ENCODE results near the gene WDPCP. TPM values are rescaled to one million over a fixed set of nuclear protein-coding genes. Genes with fewer than 3 reads are reported as not detected.

Gene WDPCP
- total and polyA plus RNA-seq, 5 donors: 3.8 to 17.3 (median 14.0) TPM

- Histone ChIP-seq H3K9me3 (ENCODE audit: control insufficient read depth, low read length) (no peaks in the 10 kb centered on the region), H3K27ac (ENCODE audit: low read length) (no peak overlapping the region), H3K4me1 (ENCODE audit: control insufficient read depth, insufficient read depth, low read length) (no peaks in the 10 kb centered on the region), H3K27me3 (ENCODE audit: control insufficient read depth, insufficient read depth) (no peaks in the 10 kb centered on the region), H3K4me3 (ENCODE audit: low read length) (no peak overlapping the region)
- DNase-seq (no peak), ATAC-seq (no peak)
- WGBS: 91% methylated on average over 2 of the region's 2 CpGs
- intact Hi-C loops (cut with DNase I): no loop called here
Measured at GRCh38 chr2:63249161-63249560, 339.1 kb downstream of the WDPCP start.

- no peak overlapping the region for H3K4me3 ChIP-seq (ENCODE audit: low read length)
- ATAC-seq (no peak), DNase-seq (no peak)
- no peaks in the 10 kb centered on the region for H3K4me1 ChIP-seq (ENCODE audit: control insufficient read depth, insufficient read depth, low read length)
- intact Hi-C loops (cut with DNase I): no loop called here
- H3K27ac ChIP-seq (ENCODE audit: low read length): no peak overlapping the region
- H3K27me3 ChIP-seq (ENCODE audit: control insufficient read depth, insufficient read depth): no peaks in the 10 kb centered on the region
- H3K9me3 ChIP-seq (ENCODE audit: control insufficient read depth, low read length): no peaks in the 10 kb centered on the region
- WGBS: 67% methylated on average over 1 of the region's 1 CpG
Measured at GRCh38 chr2:63242747-63243146, 345.5 kb downstream of the WDPCP start.

GRCh38 chr2:63225964-63226686 lies 362.2 kb downstream of the WDPCP start:
- Histone ChIP-seq H3K4me1 (ENCODE audit: control insufficient read depth, insufficient read depth, low read length) (no peaks in the 10 kb centered on the region), H3K9me3 (ENCODE audit: control insufficient read depth, low read length) (no peaks in the 10 kb centered on the region), H3K4me3 (ENCODE audit: low read length) (no peak overlapping the region), H3K27me3 (ENCODE audit: control insufficient read depth, insufficient read depth) (no peaks in the 10 kb centered on the region), H3K27ac (ENCODE audit: low read length) (no peak overlapping the region)
- 92% methylated on average over 1 of the region's 1 CpG for WGBS
- no peak for DNase-seq
- intact Hi-C loops (cut with DNase I): no loop called here
- ATAC-seq: no peak

- H3K27me3 ChIP-seq (ENCODE audit: control insufficient read depth, insufficient read depth): no peaks in the 10 kb centered on the region
- intact Hi-C loops (cut with DNase I): no loop called here
- WGBS: 93% methylated on average over 4 of the region's 4 CpGs
- H3K27ac ChIP-seq (ENCODE audit: low read length): no peak overlapping the region
- ATAC-seq (no peak), DNase-seq (no peak)
- H3K4me3 ChIP-seq (ENCODE audit: low read length): no peak overlapping the region
- H3K9me3 ChIP-seq (ENCODE audit: control insufficient read depth, low read length): no peaks in the 10 kb centered on the region
- no peaks in the 10 kb centered on the region for H3K4me1 ChIP-seq (ENCODE audit: control insufficient read depth, insufficient read depth, low read length)
Measured at GRCh38 chr2:63218800-63219526, 369.3 kb downstream of the WDPCP start.

DNA sequence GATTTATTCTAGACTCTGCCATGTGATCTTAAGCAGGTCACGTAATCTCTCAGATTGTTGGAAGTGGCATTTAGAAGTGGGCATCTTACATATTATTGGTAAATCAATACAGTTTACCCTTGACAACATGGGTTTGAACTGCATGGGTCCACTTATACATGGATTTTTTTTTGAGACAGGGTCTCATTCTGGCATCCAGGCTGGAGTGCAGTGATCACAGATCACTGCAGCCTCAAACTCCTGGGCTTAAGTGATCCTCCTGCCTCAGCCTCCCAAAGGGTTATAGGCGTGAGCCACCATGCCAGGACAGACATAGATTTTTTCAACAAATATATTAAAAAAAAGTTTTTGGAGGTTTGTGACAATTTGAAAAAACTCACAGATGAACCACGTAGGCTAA lies 393.0 kb downstream of the WDPCP start:
- Histone ChIP-seq H3K9me3 (ENCODE audit: control insufficient read depth, low read length) (no peaks in the 10 kb centered on the region), H3K27ac (ENCODE audit: low read length) (no peak overlapping the region), H3K27me3 (ENCODE audit: control insufficient read depth, insufficient read depth) (no peaks in the 10 kb centered on the region), H3K4me3 (ENCODE audit: low read length) (no peak overlapping the region), H3K4me1 (ENCODE audit: control insufficient read depth, insufficient read depth, low read length) (no peaks in the 10 kb centered on the region)
- DNase-seq: no peak
- ATAC-seq: no peak
- 96% methylated on average over 3 of the region's 3 CpGs for WGBS
- intact Hi-C loops (cut with DNase I): no loop called here

DNA sequence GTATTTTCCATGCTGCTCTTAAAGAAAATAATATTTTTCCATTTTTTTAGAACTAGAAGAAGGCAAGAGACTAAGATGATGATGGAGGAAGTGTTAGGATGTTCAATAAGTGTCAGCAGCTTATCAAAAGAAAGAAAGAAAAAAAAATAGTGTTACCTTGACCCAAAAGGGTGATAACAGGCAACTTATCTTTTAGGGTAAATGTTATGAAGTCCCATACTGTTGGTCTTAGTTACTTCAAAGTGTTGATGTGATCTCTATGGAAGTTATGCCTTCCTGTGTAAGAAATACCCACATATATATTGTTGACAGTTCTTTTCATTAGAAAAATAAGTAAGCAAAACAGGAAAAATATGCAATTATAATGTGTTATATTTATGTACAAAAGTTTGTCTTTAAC lies 394.1 kb downstream of the WDPCP start:
- Histone ChIP-seq H3K27me3 (ENCODE audit: control insufficient read depth, insufficient read depth) (no peaks in the 10 kb centered on the region), H3K4me3 (ENCODE audit: low read length) (no peak overlapping the region), H3K4me1 (ENCODE audit: control insufficient read depth, insufficient read depth, low read length) (no peaks in the 10 kb centered on the region), H3K9me3 (ENCODE audit: control insufficient read depth, low read length) (no peaks in the 10 kb centered on the region), H3K27ac (ENCODE audit: low read length) (no peak overlapping the region)
- DNase-seq (no peak), ATAC-seq (no peak)
- intact Hi-C loops (cut with DNase I): no loop called here

DNA sequence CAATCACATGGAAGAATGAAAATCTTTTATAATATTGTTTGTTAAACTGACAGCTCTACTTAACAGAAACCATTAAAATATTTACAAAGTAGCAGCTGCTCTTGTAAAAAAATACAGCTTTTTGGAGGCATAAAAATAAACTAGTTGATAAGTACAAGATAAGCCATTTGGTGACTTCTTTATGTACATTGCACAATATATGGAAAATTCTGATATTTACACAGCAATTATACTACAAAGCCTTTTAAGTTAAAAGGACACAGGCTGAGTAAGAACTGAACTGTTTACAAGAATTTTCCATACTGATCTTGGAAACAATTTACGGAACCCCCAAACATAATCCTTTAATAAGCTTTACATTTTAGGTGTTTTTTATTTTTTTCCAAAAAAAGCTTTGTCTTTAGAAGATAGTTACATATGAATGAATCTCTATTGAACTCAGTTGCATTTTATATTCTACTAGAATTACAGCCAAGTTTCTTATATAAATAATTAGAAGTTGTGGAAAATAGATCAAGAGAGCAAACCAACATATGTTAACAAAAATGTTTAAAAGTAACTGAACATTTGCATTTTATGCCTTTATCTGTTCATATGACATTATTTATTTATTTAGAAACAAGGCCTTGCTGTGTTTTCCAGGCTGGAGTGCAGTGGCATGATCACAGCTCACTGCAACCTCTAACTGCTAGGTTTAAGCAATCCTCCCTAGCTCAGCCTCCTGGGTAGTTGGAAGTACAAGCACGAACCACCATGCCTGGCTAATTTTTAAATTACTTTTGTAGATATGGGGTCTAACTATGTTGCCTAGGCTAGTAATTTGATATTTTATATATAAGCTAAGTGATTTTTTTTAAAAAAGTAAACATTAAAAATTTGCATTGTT lies 395.1 kb downstream of the WDPCP start:
- Histone ChIP-seq H3K9me3 (ENCODE audit: control insufficient read depth, low read length) (no peaks in the 10 kb centered on the region), H3K27me3 (ENCODE audit: control insufficient read depth, insufficient read depth) (no peaks in the 10 kb centered on the region), H3K4me1 (ENCODE audit: control insufficient read depth, insufficient read depth, low read length) (no peaks in the 10 kb centered on the region), H3K4me3 (ENCODE audit: low read length) (no peak overlapping the region), H3K27ac (ENCODE audit: low read length) (no peak overlapping the region)
- WGBS: 87% methylated on average over 2 of the region's 2 CpGs
- ATAC-seq: no peak
- intact Hi-C loops (cut with DNase I): no loop called here
- no peak for DNase-seq

DNA sequence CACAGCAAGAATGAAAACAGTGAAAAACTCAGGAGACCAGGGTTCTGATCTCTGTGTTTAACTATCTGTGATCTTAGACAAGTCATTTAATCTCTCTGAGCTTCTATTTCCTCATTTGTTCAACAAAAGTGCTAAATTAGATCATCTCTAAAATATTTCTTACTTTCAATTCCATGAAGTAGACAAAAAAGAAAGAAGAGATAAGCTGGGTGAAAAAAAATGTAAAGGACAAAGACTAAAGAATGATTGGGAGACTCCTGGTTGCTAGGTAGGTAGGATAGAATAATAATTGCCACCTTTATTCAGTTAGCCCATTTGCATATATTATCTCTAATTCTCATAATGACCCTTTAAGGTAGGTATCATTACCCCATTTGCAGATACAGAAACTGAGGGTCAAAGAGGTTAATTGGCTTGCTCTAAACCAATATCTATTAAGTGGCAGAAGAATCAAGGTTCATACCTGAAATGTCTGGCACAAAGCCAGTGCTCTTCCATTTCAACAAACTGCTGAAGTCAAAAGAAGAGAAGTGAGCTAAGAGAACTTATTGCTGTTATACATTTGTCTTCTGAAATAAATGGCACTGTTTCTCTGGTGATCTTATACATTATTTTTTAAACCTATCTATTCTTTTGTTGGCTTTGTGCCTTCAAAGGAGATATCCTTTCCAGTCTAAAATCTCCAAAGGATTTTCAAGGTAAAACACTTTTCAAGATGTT lies 395.9 kb downstream of the WDPCP start:
- Histone ChIP-seq H3K4me1 (ENCODE audit: control insufficient read depth, insufficient read depth, low read length) (no peaks in the 10 kb centered on the region), H3K27ac (ENCODE audit: low read length) (no peak overlapping the region), H3K9me3 (ENCODE audit: control insufficient read depth, low read length) (no peaks in the 10 kb centered on the region), H3K27me3 (ENCODE audit: control insufficient read depth, insufficient read depth) (no peaks in the 10 kb centered on the region), H3K4me3 (ENCODE audit: low read length) (no peak overlapping the region)
- DNase-seq (no peak), ATAC-seq (no peak)
- intact Hi-C loops (cut with DNase I): no loop called here

GRCh38 chr2:63189026-63189425 lies 399.3 kb downstream of the WDPCP start:
- no peak overlapping the region for H3K4me3 ChIP-seq (ENCODE audit: low read length)
- no peak overlapping the region for H3K27ac ChIP-seq (ENCODE audit: low read length)
- no peaks in the 10 kb centered on the region for H3K9me3 ChIP-seq (ENCODE audit: control insufficient read depth, low read length)
- 26% methylated on average over 4 of the region's 4 CpGs for WGBS
- H3K4me1 ChIP-seq (ENCODE audit: control insufficient read depth, insufficient read depth, low read length): no peaks in the 10 kb centered on the region
- no peak for ATAC-seq
- no peaks in the 10 kb centered on the region for H3K27me3 ChIP-seq (ENCODE audit: control insufficient read depth, insufficient read depth)
- intact Hi-C loops (cut with DNase I): no loop called here
- DNase-seq: no peak

GRCh38 chr2:63186331-63186730 lies 401.9 kb downstream of the WDPCP start:
- WGBS: 96% methylated on average over 3 of the region's 3 CpGs
- H3K27me3 ChIP-seq (ENCODE audit: control insufficient read depth, insufficient read depth): no peaks in the 10 kb centered on the region
- DNase-seq: no peak
- no peaks in the 10 kb centered on the region for H3K9me3 ChIP-seq (ENCODE audit: control insufficient read depth, low read length)
- H3K4me3 ChIP-seq (ENCODE audit: low read length): no peak overlapping the region
- no peaks in the 10 kb centered on the region for H3K4me1 ChIP-seq (ENCODE audit: control insufficient read depth, insufficient read depth, low read length)
- ATAC-seq: no peak
- no peak overlapping the region for H3K27ac ChIP-seq (ENCODE audit: low read length)
- intact Hi-C loops (cut with DNase I): no loop called here
